Fibroblast of pulmonary artery (primary cell): ENCODE measurements around the gene C3orf20.

Experiments used
- DNase-seq: peaks from one replicate; pipeline ENCODE4 v3.0.0-alpha.2; 2010; ENCODE audit warnings: low read depth
- H3K4me3 ChIP-seq: replicated peaks from 2 replicates; pipeline ENCODE4 v1.5.1; 2011; ENCODE audit warnings: low read depth, mild to moderate bottlenecking, control low read depth, low read length, moderate library complexity
- CTCF ChIP-seq: IDR thresholded peaks from 2 replicates; pipeline ENCODE4 v1.5.1; 2011; ENCODE audit warnings: mild to moderate bottlenecking, control low read depth, low read length, inconsistent platforms; ENCODE audit errors: missing control alignments

The C3orf20 gene

DNA sequence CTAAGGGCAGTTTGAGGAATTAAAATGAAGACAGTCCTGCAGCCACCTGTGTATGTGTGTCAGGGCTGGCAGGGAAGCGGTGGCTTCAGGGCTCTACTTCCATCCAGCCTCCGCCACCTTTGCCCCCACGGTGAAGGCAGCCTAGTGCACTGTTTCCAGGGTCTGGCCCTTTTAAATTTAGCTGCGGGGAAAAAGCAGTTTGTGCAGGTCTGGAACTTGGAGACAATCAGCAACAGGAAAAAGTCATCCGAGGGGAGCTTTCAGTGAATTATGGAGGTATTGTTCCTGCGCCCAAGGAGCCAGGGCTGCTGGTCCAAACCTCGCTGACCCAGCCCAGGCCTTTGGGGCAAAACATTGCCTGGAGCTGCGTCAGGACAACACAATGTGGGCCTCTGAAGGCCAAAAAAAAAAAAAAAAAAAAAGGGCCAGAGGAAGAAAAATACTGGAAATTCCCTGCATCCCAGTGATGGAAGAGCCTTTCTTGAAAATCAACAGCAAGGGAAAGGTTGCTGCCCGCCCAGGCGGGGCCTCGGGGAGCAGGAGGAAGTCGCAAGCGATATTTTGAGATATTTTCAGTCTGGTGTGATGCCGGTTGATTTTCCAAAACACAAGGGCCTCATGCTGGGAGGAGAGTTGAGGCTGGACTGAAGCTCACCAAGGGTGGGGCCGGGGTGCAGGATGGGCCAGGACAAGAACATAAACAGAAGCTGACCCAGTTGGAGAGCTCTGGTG, 118.4 kb downstream of the C3orf20 start:
- TF ChIP-seq CTCF: no peak
- no peak for DNase-seq

GRCh38 chr3:14793858-14794234, 118.9 kb downstream of the C3orf20 start:
- no peak overlapping the region for H3K4me3 ChIP-seq
- DNase-seq: no peak
- no peak for TF ChIP-seq CTCF

More for the DNA sequence above, 118.4 kb downstream of the C3orf20 start:
- no peak overlapping the region for H3K4me3 ChIP-seq

- no peak for TF ChIP-seq CTCF
- no peak for DNase-seq
- H3K4me3 ChIP-seq: no peak overlapping the region
Measured at GRCh38 chr3:14794435-14794834, 119.5 kb downstream of the C3orf20 start.

GRCh38 chr3:14795996-14796395, 121.1 kb downstream of the C3orf20 start:
- no peak for TF ChIP-seq CTCF
- no peak overlapping the region for H3K4me3 ChIP-seq
- no peak for DNase-seq

GRCh38 chr3:14796403-14797077, 121.6 kb downstream of the C3orf20 start:
- TF ChIP-seq CTCF: no peak

GRCh38 chr3:14797731-14798130, 122.8 kb downstream of the C3orf20 start:
- no peak for DNase-seq
- H3K4me3 ChIP-seq: no peak overlapping the region
- no peak for TF ChIP-seq CTCF

More at GRCh38 chr3:14796403-14797077, 121.6 kb downstream of the C3orf20 start:
- H3K4me3 ChIP-seq: no peak overlapping the region
- no peak for DNase-seq

- H3K4me3 ChIP-seq: no peak overlapping the region
- no peak for TF ChIP-seq CTCF
- no peak for DNase-seq
Measured at GRCh38 chr3:14798231-14798630, 123.3 kb downstream of the C3orf20 start.
